Cardiac muscle cell (in vitro differentiated cells and primary cell): ENCODE results near the gene FILIP1. TPM values are rescaled to one million over a fixed set of nuclear protein-coding genes. Genes with fewer than 3 reads are reported as not detected.
A peak's percentile ranks its signal among the peaks of the same experiment; 100 is the strongest.
"Not testable (repeated sequence)": the region's sequence is repeated elsewhere in the genome, so short reads cannot be mapped to it uniquely, and the experiment has no call there.

Experiments
- DNase-seq, 2 donors: peaks; one replicate each; pipeline versions ENCODE4 v3.0.0 to v3.0.0-alpha.2; 2010 to 2017; ENCODE audit warnings: low read depth in 1 of 2, low spot score in 1 of 2
- H3K27ac ChIP-seq: fragments of 200-600 bp; sonication (generic); 2 replicates; pipeline ENCODE4 v1.5.1; 2016
- H3K27me3 ChIP-seq: fragments of 200-600 bp; sonication (generic); 2 replicates; pipeline ENCODE4 v1.6.0; 2016; ENCODE audit warnings: control low read depth
- H3K36me3 ChIP-seq: fragments of 200-600 bp; sonication (generic); 2 replicates; pipeline ENCODE4 v1.5.1; 2016; ENCODE audit warnings: control low read depth
- H3K4me1 ChIP-seq: fragments of 200-600 bp; sonication (generic); 2 replicates; pipeline ENCODE4 v1.8.1; 2017; ENCODE audit warnings: low read depth, mild to moderate bottlenecking, mixed run types
- H3K4me3 ChIP-seq: fragments of 200-600 bp; sonication (generic); 2 replicates; pipeline ENCODE4 v1.5.1; 2016; ENCODE audit warnings: mild to moderate bottlenecking
- H3K9me3 ChIP-seq: fragments of 200-600 bp; sonication (generic); 2 replicates; pipeline ENCODE4 v1.5.1; 2017; ENCODE audit warnings: low read depth, mild to moderate bottlenecking, control low read depth
- CTCF ChIP-seq: IDR thresholded peaks from 2 replicates; pipeline ENCODE4 v1.5.1; 2012; ENCODE audit warnings: low read depth, mild to moderate bottlenecking, low read length
- polyA plus RNA-seq: library from polyadenylated mRNA; unstranded; fragments of >200 nt; fragmentation: Nextera tagmentation; extraction: Ambion mirVana; gene quantifications from 2 replicates; pipeline ENCODE4 v1.2.1, GENCODE V29; 2016
- total RNA-seq: library from RNA; depleted of rRNA; stranded (reverse); fragments of >200 nt; gene quantifications from 2 replicates; pipeline ENCODE4 v1.2.3, GENCODE V29; 2016

FILIP1 gene
- total and polyA plus RNA-seq, 2 experiments from 2014 or later: 64.8 to 107 TPM

- peak in 1 of 2 donors; percentile 27 for DNase-seq
- Histone ChIP-seq H3K36me3 (peaks cover 9% of the 10 kb centered on the region), H3K27me3 (no peaks in the 10 kb centered on the region), H3K4me1 (peaks cover 29% of the 10 kb centered on the region), H3K27ac (no peak overlapping the region), H3K4me3 (no peak overlapping the region), H3K9me3 (no peaks in the 10 kb centered on the region)
- TF ChIP-seq CTCF: no peak
Observed at GRCh38 chr6:75418233-75418632, 75.4 kb downstream of the FILIP1 start.

- H3K27me3 ChIP-seq: no peaks in the 10 kb centered on the region
- H3K4me3 ChIP-seq: no peak overlapping the region
- peaks cover 37% of the 10 kb centered on the region for H3K4me1 ChIP-seq
- no peak for TF ChIP-seq CTCF
- no peaks in the 10 kb centered on the region for H3K9me3 ChIP-seq
- H3K27ac ChIP-seq: no peak overlapping the region
- no peak for DNase-seq
- peaks cover 13% of the 10 kb centered on the region for H3K36me3 ChIP-seq
Observed at GRCh38 chr6:75416443-75416842, 77.2 kb downstream of the FILIP1 start.

- Histone ChIP-seq H3K4me1 (peaks cover 37% of the 10 kb centered on the region), H3K9me3 (no peaks in the 10 kb centered on the region), H3K27me3 (no peaks in the 10 kb centered on the region), H3K27ac (peak overlapping the region; percentile 7), H3K36me3 (peaks cover 16% of the 10 kb centered on the region), H3K4me3 (no peak overlapping the region)
- TF ChIP-seq CTCF: no peak
- DNase-seq: no peak
Observed at GRCh38 chr6:75415804-75416203, 77.8 kb downstream of the FILIP1 start.

GRCh38 chr6:75414445-75415021 lies 79.1 kb downstream of the FILIP1 start:
- peak overlapping the region; percentile 84 for H3K27ac ChIP-seq
- H3K36me3 ChIP-seq: peaks cover 21% of the 10 kb centered on the region
- TF ChIP-seq CTCF: no peak
- no peaks in the 10 kb centered on the region for H3K9me3 ChIP-seq
- peaks cover 36% of the 10 kb centered on the region for H3K4me1 ChIP-seq
- no peaks in the 10 kb centered on the region for H3K27me3 ChIP-seq
- no peak for DNase-seq
- no peak overlapping the region for H3K4me3 ChIP-seq

GRCh38 chr6:75412969-75413662 lies 80.5 kb downstream of the FILIP1 start:
- H3K9me3 ChIP-seq: no peaks in the 10 kb centered on the region
- H3K4me1 ChIP-seq: peaks cover 30% of the 10 kb centered on the region
- no peak for TF ChIP-seq CTCF
- H3K4me3 ChIP-seq: no peak overlapping the region
- H3K27me3 ChIP-seq: no peaks in the 10 kb centered on the region
- H3K36me3 ChIP-seq: peaks cover 21% of the 10 kb centered on the region
- DNase-seq: peak in 1 of 2 donors; percentile 78
- H3K27ac ChIP-seq: peak overlapping the region; percentile 84

GRCh38 chr6:75410564-75410963 lies 83.0 kb downstream of the FILIP1 start:
- not testable (repeated sequence) for H3K4me3 ChIP-seq, H3K27ac ChIP-seq, H3K9me3 ChIP-seq, DNase-seq, H3K27me3 ChIP-seq
- H3K36me3 ChIP-seq: peaks cover 21% of the 10 kb centered on the region
- peaks cover 23% of the 10 kb centered on the region for H3K4me1 ChIP-seq
